Panc1 (cell line): ENCODE measurements around the gene NKAIN2.

Experiments
- POLR2AphosphoS5 ChIP-seq: IDR thresholded peaks from 2 replicates; pipeline ENCODE4 v1.6.1; 2012; ENCODE audit warnings: mild to moderate bottlenecking, low read depth, low read length, moderate library complexity
- SIN3A ChIP-seq: IDR thresholded peaks from 2 replicates; pipeline ENCODE4 v1.6.1; 2012; ENCODE audit warnings: low read depth, mild to moderate bottlenecking, low read length, moderate library complexity, borderline replicate concordance; ENCODE audit not compliant: insufficient read depth
- TCF7L2 ChIP-seq: IDR thresholded peaks from 2 replicates; pipeline ENCODE4 v1.6.1; 2011; ENCODE audit warnings: mild to moderate bottlenecking, low read depth, low read length, inconsistent platforms
- TF ChIP-seq, protein P1 (sequence below): fragments of 450-650 bp; IDR thresholded peaks from 2 replicates; pipeline ENCODE4 v1.5.1; 2017; ENCODE audit warnings: mild to moderate bottlenecking
- TF ChIP-seq, protein P2 (sequence below), 2 experiments: IDR thresholded peaks; 2 replicates each; pipeline ENCODE4 v1.6.1; 2011 to 2012; ENCODE audit warnings: low read depth in 2 of 2, control low read depth in 1 of 2, low read length in 1 of 2, mild to moderate bottlenecking in 1 of 2, moderate library complexity in 1 of 2; ENCODE audit not compliant: insufficient read depth in 1 of 2

DNA sequence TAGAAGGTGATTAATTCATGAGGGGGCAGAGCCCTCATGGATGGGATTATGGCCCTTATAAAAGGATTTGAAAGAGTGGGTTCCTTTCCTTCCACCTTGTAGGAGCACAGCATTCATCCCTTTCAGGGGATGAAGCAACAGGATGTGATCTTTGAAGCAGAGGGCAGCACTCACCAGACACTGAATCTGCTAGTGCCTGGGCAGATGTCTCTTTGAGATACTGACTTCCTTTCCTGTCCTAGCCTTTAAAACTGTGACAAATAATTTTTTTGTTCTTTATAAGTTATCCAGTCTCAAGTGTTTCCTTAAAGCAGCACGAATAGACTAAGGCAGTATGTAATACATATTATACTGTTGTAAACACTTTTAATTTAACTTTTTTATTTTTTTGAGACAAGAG, 620.0 kb downstream of the NKAIN2 start:
- TF ChIP-seq, protein P1, sequence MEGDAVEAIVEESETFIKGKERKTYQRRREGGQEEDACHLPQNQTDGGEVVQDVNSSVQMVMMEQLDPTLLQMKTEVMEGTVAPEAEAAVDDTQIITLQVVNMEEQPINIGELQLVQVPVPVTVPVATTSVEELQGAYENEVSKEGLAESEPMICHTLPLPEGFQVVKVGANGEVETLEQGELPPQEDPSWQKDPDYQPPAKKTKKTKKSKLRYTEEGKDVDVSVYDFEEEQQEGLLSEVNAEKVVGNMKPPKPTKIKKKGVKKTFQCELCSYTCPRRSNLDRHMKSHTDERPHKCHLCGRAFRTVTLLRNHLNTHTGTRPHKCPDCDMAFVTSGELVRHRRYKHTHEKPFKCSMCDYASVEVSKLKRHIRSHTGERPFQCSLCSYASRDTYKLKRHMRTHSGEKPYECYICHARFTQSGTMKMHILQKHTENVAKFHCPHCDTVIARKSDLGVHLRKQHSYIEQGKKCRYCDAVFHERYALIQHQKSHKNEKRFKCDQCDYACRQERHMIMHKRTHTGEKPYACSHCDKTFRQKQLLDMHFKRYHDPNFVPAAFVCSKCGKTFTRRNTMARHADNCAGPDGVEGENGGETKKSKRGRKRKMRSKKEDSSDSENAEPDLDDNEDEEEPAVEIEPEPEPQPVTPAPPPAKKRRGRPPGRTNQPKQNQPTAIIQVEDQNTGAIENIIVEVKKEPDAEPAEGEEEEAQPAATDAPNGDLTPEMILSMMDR = no peak
- TF ChIP-seq POLR2AphosphoS5 (no peak), SIN3A (no peak), TCF7L2 (no peak)
- TF ChIP-seq, protein P2, sequence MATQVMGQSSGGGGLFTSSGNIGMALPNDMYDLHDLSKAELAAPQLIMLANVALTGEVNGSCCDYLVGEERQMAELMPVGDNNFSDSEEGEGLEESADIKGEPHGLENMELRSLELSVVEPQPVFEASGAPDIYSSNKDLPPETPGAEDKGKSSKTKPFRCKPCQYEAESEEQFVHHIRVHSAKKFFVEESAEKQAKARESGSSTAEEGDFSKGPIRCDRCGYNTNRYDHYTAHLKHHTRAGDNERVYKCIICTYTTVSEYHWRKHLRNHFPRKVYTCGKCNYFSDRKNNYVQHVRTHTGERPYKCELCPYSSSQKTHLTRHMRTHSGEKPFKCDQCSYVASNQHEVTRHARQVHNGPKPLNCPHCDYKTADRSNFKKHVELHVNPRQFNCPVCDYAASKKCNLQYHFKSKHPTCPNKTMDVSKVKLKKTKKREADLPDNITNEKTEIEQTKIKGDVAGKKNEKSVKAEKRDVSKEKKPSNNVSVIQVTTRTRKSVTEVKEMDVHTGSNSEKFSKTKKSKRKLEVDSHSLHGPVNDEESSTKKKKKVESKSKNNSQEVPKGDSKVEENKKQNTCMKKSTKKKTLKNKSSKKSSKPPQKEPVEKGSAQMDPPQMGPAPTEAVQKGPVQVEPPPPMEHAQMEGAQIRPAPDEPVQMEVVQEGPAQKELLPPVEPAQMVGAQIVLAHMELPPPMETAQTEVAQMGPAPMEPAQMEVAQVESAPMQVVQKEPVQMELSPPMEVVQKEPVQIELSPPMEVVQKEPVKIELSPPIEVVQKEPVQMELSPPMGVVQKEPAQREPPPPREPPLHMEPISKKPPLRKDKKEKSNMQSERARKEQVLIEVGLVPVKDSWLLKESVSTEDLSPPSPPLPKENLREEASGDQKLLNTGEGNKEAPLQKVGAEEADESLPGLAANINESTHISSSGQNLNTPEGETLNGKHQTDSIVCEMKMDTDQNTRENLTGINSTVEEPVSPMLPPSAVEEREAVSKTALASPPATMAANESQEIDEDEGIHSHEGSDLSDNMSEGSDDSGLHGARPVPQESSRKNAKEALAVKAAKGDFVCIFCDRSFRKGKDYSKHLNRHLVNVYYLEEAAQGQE (IDR thresholded peaks at IDR 0.05; ENCODE audit: insufficient read depth in 1 of 2, low read depth in 2 of 2, low read length in 1 of 2) = no peak
